HepG2 (cell line): ENCODE data around the gene RGS11. TPM values are rescaled to one million over a fixed set of nuclear protein-coding genes. Genes with fewer than 3 reads are reported as not detected.

ENCODE experiments used
- ATAC-seq: fragments of 200-7000 bp; cut with Tn5 transposase; 3 replicates; pipeline ENCODE4 v1.9.1; 2020; ENCODE audit warnings: mild to moderate bottlenecking, moderate library complexity
- BruUV-seq: library from RNA; stranded (reverse); fragments of 400-500 nt; replicated peaks from 2 replicates; lab custom pipeline; 2021; lab: Mats Ljungman, UMichigan
- CTCF ChIA-PET: fragments of 300-600 bp; formaldehyde crosslinking; extraction: SDS; loops from one replicate; lab custom pipeline; 2021; ENCODE audit warnings: low total read pairs, inconsistent platforms, low intra/inter-chr PET ratio; lab: Yijun Ruan, JAX
- POLR2A ChIA-PET: fragments of 350-600 bp; sonication (Branson Sonifier 250); formaldehyde crosslinking; loops from one replicate; lab custom pipeline; 2020; ENCODE audit warnings: antibody characterized with exemption, inconsistent platforms; lab: Yijun Ruan, JAX
- DNase-seq: peaks from one replicate; pipeline ENCODE4 v3.0.0-alpha.2; 2015; ENCODE audit warnings: low spot score
- FAIRE-seq: peaks from 3 replicates; lab custom pipeline; 2011; peaks lifted over from hg19 to GRCh38; lab: Jason Lieb, UNC
- H2AFZ ChIP-seq: one replicate; pipeline ENCODE4 v1.6.1; 2011; ENCODE audit warnings: low read length, inconsistent platforms
- H3K27ac ChIP-seq: fragments of 300-600 bp; 3 replicates; pipeline ENCODE4 v1.8.0; 2011; ENCODE audit warnings: mixed run types, mild to moderate bottlenecking, mixed read lengths, low read length, inconsistent platforms; ENCODE audit not compliant: insufficient read depth; ENCODE audit errors: extremely low read length
- H3K27me3 ChIP-seq, 2 experiments: fragments of 200-600 bp in 1 of 2; 2 replicates in 1 of 2; 3 replicates in 1 of 2; pipeline versions ENCODE4 v1.6.0 to v1.8.0; 2011; ENCODE audit warnings: low read length in 2 of 2, mild to moderate bottlenecking in 2 of 2, moderate library complexity in 2 of 2, inconsistent platforms in 1 of 2; ENCODE audit not compliant: insufficient read depth in 2 of 2, control insufficient read depth in 1 of 2
- H3K36me3 ChIP-seq, 2 experiments: fragments of 200-600 bp in 1 of 2; replicated peaks in 1 of 2; 2 replicates in 1 of 2; 3 replicates in 1 of 2; pipeline versions ENCODE4 v1.5.1 to v1.8.0; 2011; ENCODE audit warnings: low read length in 2 of 2, inconsistent platforms in 1 of 2; ENCODE audit not compliant: insufficient read depth in 2 of 2, control insufficient read depth in 1 of 2
- H3K4me1 ChIP-seq: 2 replicates; pipeline ENCODE4 v1.5.1; 2012; ENCODE audit warnings: low read length, inconsistent platforms; ENCODE audit not compliant: insufficient read depth
- H3K4me2 ChIP-seq: 2 replicates; pipeline ENCODE4 v1.6.0; 2011; ENCODE audit warnings: low read depth, low read length, inconsistent platforms
- H3K4me3 ChIP-seq, 3 experiments: fragments of 200-600 bp in 1 of 3; sonication (generic), shearing (Covaris generic) in 1 of 3; replicated peaks in 1 of 3; 2 replicates each; pipeline ENCODE4 v1.5.1; 2011 to 2016; ENCODE audit warnings: low read length in 3 of 3, inconsistent platforms in 2 of 3, low read depth in 2 of 3, mild to moderate bottlenecking in 2 of 3, control low read depth in 1 of 3, mixed read lengths in 1 of 3; ENCODE audit not compliant: insufficient read depth in 1 of 3
- H3K79me2 ChIP-seq: one replicate; pipeline ENCODE4 v1.6.1; 2011; ENCODE audit warnings: low read length, inconsistent platforms; ENCODE audit not compliant: insufficient read depth
- H3K9ac ChIP-seq: 2 replicates; pipeline ENCODE4 v1.6.0; 2011; ENCODE audit warnings: mild to moderate bottlenecking, low read depth, low read length, inconsistent platforms; ENCODE audit not compliant: insufficient read depth
- H3K9me3 ChIP-seq: 2 replicates; pipeline ENCODE4 v1.5.1; 2012; ENCODE audit warnings: mild to moderate bottlenecking, low read length
- H4K20me1 ChIP-seq: 2 replicates; pipeline ENCODE4 v1.6.0; 2011; ENCODE audit warnings: inconsistent platforms, mild to moderate bottlenecking, low read length, moderate library complexity; ENCODE audit not compliant: insufficient read depth
- ARHGAP35 ChIP-seq: sonication (generic); formaldehyde crosslinking; IDR thresholded peaks from 2 replicates; pipeline ENCODE4 v1.9.0; 2022; ENCODE audit warnings: mild to moderate bottlenecking, inconsistent platforms, moderate library complexity, missing genetic modification reagents, borderline replicate concordance
- CBX1 ChIP-seq: IDR thresholded peaks from one replicate; pipeline ENCODE4 v1.6.1; 2016; ENCODE audit warnings: antibody characterized with exemption, low read depth
- CENPBD1 ChIP-seq: sonication (generic); formaldehyde crosslinking; IDR thresholded peaks from 2 replicates; pipeline ENCODE4 v1.8.0; 2022; ENCODE audit warnings: missing genetic modification reagents, low read depth, mild to moderate bottlenecking, borderline replicate concordance
- FOXK1 ChIP-seq: sonication (generic); formaldehyde crosslinking; IDR thresholded peaks from 2 replicates; pipeline ENCODE4 v1.4.0; 2020; ENCODE audit warnings: low read depth, missing genetic modification reagents, borderline replicate concordance
- HNRNPH1 ChIP-seq: fragments of 200-400 bp; formaldehyde crosslinking; optimal IDR thresholded peaks from 2 replicates; pipeline ENCODE3; 2017; ENCODE audit warnings: mild to moderate bottlenecking, low read depth, low read length
- KDM1A ChIP-seq: IDR thresholded peaks from 2 replicates; pipeline ENCODE4 v1.6.1; 2016; ENCODE audit warnings: missing compliant biosample characterization
- KDM5A ChIP-seq: fragments of 200-600 bp; sonication (generic); IDR thresholded peaks from 2 replicates; pipeline ENCODE4 v1.7.0; 2018; ENCODE audit warnings: antibody characterized with exemption, mild to moderate bottlenecking, low read length, borderline replicate concordance
- KDM5B ChIP-seq: sonication (generic); formaldehyde crosslinking; IDR thresholded peaks from 2 replicates; pipeline ENCODE4 v1.4.0; 2020; ENCODE audit warnings: missing genetic modification reagents, mild to moderate bottlenecking, borderline replicate concordance
- NFKB2 ChIP-seq: sonication (generic); formaldehyde crosslinking; IDR thresholded peaks from 2 replicates; pipeline ENCODE4 v1.4.0; 2020; ENCODE audit warnings: missing genetic modification reagents, borderline replicate concordance
- NR1H2 ChIP-seq: sonication (generic); formaldehyde crosslinking; IDR thresholded peaks from 2 replicates; pipeline ENCODE4 v1.8.1; 2022; ENCODE audit warnings: low read depth, missing genetic modification reagents, borderline replicate concordance
- NR3C1 ChIP-seq: sonication (generic); formaldehyde crosslinking; IDR thresholded peaks from 2 replicates; pipeline ENCODE4 v1.4.0; 2020; ENCODE audit warnings: missing genetic modification reagents
- REPIN1 ChIP-seq: sonication (generic); formaldehyde crosslinking; IDR thresholded peaks from 2 replicates; pipeline ENCODE4 v1.8.0; 2022; ENCODE audit warnings: missing genetic modification reagents, low read depth, mild to moderate bottlenecking, borderline replicate concordance
- RFX5 ChIP-seq: IDR thresholded peaks from 2 replicates; pipeline ENCODE4 v1.6.1; 2011; ENCODE audit warnings: low read depth, low read length, improper control_type of control experiment
- RFXAP ChIP-seq: sonication (generic); formaldehyde crosslinking; IDR thresholded peaks from 2 replicates; pipeline ENCODE4 v1.4.0; 2020; ENCODE audit warnings: missing genetic modification reagents, borderline replicate concordance
- TFAP4 ChIP-seq: sonication (generic); IDR thresholded peaks from 2 replicates; pipeline ENCODE4 v1.6.1; 2016; ENCODE audit warnings: low read depth, borderline replicate concordance
- ZNF605 ChIP-seq: sonication (generic); formaldehyde crosslinking; IDR thresholded peaks from 2 replicates; pipeline ENCODE4 v1.8.0; 2022; ENCODE audit warnings: mild to moderate bottlenecking, missing genetic modification reagents
- ZNF609 ChIP-seq: sonication (generic); formaldehyde crosslinking; IDR thresholded peaks from 2 replicates; pipeline ENCODE4 v1.4.0; 2020; ENCODE audit warnings: mild to moderate bottlenecking, missing genetic modification reagents, borderline replicate concordance
- ZNF792 ChIP-seq: IDR thresholded peaks from 2 replicates; pipeline ENCODE4 v1.6.1; 2016
- ZNF83 ChIP-seq: sonication (generic); formaldehyde crosslinking; IDR thresholded peaks from 2 replicates; pipeline ENCODE4 v1.4.0; 2020; ENCODE audit warnings: missing genetic modification reagents, mild to moderate bottlenecking, borderline replicate concordance
- WGBS: methylation state at CpG from one replicate; pipeline ENCODE4 v1.1.6; 2017; ENCODE audit warnings: low lambda C conversion rate; 5-methylcytosine and 5-hydroxymethylcytosine counted together
- in situ Hi-C: cut with HindIII; loops from 2 replicates; pipeline ENCODE4 v1.10.0; 2017; ENCODE audit warnings: low pct_unique_long_range_greater_than_20kb; ENCODE audit not compliant: extremely low pct_ligation_motif_present
- intact Hi-C: fragments of 100-400 bp; cut with micrococcal nuclease; formaldehyde crosslinking; loops from one replicate; pipeline ENCODE4 v1.10.0; 2022; ENCODE audit not compliant: unreplicated experiment
- polyA plus RNA-seq, 8 experiments: library from polyadenylated mRNA; depleted of rRNA in 3 of 8; stranded (reverse) in 7 of 8; unstranded in 1 of 8; fragments of >200 nt; fragmentation: Illumina TruSeq in 4 of 8; extraction: Trizol in 4 of 8; gene quantifications; 2 replicates each; pipeline versions ENCODE4 v1.2.1 to v1.2.3, GENCODE V29; 2011 to 2016; ENCODE audit warnings: low read depth in 4 of 8, missing spikeins in 1 of 8, mixed read lengths in 1 of 8; ENCODE audit not compliant: insufficient read depth in 1 of 8
- total RNA-seq, 5 experiments: library from RNA; depleted of rRNA; stranded (reverse); fragments of >200 nt; fragmentation: Illumina TruSeq; extraction: Trizol; gene quantifications; 2 replicates each; pipeline ENCODE4 v1.2.3, GENCODE V29; 2016; ENCODE audit warnings: low read depth in 1 of 5

The RGS11 gene
- total and polyA plus RNA-seq, 2 of the 13 experiments (the other 11 are each of a cell fraction or from before 2014, with no cell fraction given): 0.11 TPM; not detected in 1

GRCh38 chr16:301950-302349, 26.2 kb upstream of the RGS11 start (continued):
- TF ChIP-seq ZNF609: no peak
- no peak for TF ChIP-seq ZNF83 (CRISPR knock-in tag)
- no peak for TF ChIP-seq KDM5B (CRISPR knock-in tag)
- no peak for TF ChIP-seq KDM5A

- no TSS peak for BruUV-seq
- Histone ChIP-seq H3K36me3 (peaks cover 15 to 46% of the 10 kb centered on the region in 2 experiments; a peak in 4 of 5 replicates), H3K9me3 (no peaks in the 10 kb centered on the region), H3K27me3 (no peaks in the 10 kb centered on the region), H3K4me1 (no peaks in the 10 kb centered on the region), H3K27ac (no peak overlapping the region), H3K4me3 (no peak overlapping the region), H4K20me1 (no peaks in the 10 kb centered on the region), H3K79me2 (no peaks in the 10 kb centered on the region), H3K9ac (no peak overlapping the region), H2AFZ (no peak overlapping the region), H3K4me2 (no peak overlapping the region)
- ATAC-seq (no peak), FAIRE-seq (no peak), DNase-seq (no peak)
- in situ Hi-C loops: no loop called here
- ChIA-PET POLR2A (no interaction called here), CTCF (no interaction called here)
- TF ChIP-seq CENPBD1 (CRISPR knock-in tag): no peak
- TF ChIP-seq REPIN1 (CRISPR knock-in tag): no peak
- TF ChIP-seq TFAP4: no peak
- no peak for TF ChIP-seq CBX1
- TF ChIP-seq FOXK1 (CRISPR knock-in tag): no peak
- TF ChIP-seq NR3C1 (CRISPR knock-in tag): no peak
- TF ChIP-seq NR1H2 (CRISPR knock-in tag): no peak
- TF ChIP-seq NFKB2 (CRISPR knock-in tag): no peak
- no peak for TF ChIP-seq KDM1A (CRISPR knock-in tag)
- TF ChIP-seq ZNF792: no peak
- TF ChIP-seq RFXAP (CRISPR knock-in tag): no peak
- TF ChIP-seq RFX5: no peak
- TF ChIP-seq ZNF605 (CRISPR knock-in tag): no peak
- TF ChIP-seq HNRNPH1: no peak
- TF ChIP-seq ARHGAP35 (CRISPR knock-in tag): no peak
- intact Hi-C loops: no loop called here
- 98% methylated on average over 2 of the region's 6 CpGs for WGBS
Observed at GRCh38 chr16:301235-301634, 25.5 kb upstream of the RGS11 start.
